ENCODE results near the gene ZSWIM7.

The ZSWIM7 gene

GRCh38 chr17:15928286-15928785 is 71.2 kb downstream of the ZSWIM7 start:
- no peak for DNase-seq

Data from stimulated activated CD4-positive, alpha-beta T cell treated with anti-CD3 and anti-CD28 coated beads, Interleukin-4, amount 100 ng/mL, for 1 hour (primary cell).